Breast epithelium (tissue), 3 donors: Measurements from ENCODE around the gene PPHLN1.

ENCODE experiments used
- POLR2AphosphoS5 ChIP-seq, 3 donors: sonication (generic); formaldehyde crosslinking; IDR thresholded peaks; one replicate each; pipeline ENCODE4 v1.6.1; 2017; ENCODE audit warnings: antibody characterized with exemption in 3 of 3
- TF ChIP-seq, protein P1 (sequence below), 3 donors: fragments of 450-650 bp; IDR thresholded peaks; one replicate each; pipeline ENCODE4 v1.5.1; 2016 to 2017; ENCODE audit warnings: antibody characterized with exemption in 3 of 3, mild to moderate bottlenecking in 3 of 3, moderate library complexity in 3 of 3

DNA sequence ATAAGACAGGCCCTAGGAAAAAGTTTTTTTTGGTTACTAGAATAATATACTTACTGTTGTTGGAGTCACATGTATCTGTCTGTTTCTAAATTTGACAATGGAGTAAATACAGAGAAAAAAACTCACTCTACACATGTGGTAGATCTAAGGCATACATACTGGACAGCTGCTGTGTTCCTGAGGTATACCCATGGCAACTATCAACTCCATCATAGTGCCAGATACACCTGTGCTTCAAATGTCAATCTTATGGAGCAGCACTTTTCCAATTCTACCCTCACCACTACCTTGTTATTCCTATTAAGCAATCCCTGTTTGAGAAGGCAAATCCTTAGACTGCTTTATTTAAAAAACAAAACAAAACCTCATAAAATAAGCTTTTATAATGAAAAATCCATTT lies 3.4 kb upstream of the PPHLN1 start:
- no peak for TF ChIP-seq POLR2AphosphoS5 (IDR thresholded peaks at IDR 0.05)
- TF ChIP-seq, protein P1, sequence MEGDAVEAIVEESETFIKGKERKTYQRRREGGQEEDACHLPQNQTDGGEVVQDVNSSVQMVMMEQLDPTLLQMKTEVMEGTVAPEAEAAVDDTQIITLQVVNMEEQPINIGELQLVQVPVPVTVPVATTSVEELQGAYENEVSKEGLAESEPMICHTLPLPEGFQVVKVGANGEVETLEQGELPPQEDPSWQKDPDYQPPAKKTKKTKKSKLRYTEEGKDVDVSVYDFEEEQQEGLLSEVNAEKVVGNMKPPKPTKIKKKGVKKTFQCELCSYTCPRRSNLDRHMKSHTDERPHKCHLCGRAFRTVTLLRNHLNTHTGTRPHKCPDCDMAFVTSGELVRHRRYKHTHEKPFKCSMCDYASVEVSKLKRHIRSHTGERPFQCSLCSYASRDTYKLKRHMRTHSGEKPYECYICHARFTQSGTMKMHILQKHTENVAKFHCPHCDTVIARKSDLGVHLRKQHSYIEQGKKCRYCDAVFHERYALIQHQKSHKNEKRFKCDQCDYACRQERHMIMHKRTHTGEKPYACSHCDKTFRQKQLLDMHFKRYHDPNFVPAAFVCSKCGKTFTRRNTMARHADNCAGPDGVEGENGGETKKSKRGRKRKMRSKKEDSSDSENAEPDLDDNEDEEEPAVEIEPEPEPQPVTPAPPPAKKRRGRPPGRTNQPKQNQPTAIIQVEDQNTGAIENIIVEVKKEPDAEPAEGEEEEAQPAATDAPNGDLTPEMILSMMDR (IDR thresholded peaks at IDR 0.05): no peak
